Hematopoietic multipotent progenitor cell treated with erythropoietin and hydrocortisone succinate and interleukin-3 and kit ligand, for 15 days (in vitro differentiated cells): ENCODE results near the gene RNU6-9.
"Not testable (repeated sequence)": the region's sequence is repeated elsewhere in the genome, so short reads cannot be mapped to it uniquely, and the experiment has no call there.

Source experiments
- DNase-seq: peaks from one replicate; pipeline ENCODE4 v3.0.0-alpha.2; 2015; ENCODE audit warnings: low spot score

Gene RNU6-9

DNA sequence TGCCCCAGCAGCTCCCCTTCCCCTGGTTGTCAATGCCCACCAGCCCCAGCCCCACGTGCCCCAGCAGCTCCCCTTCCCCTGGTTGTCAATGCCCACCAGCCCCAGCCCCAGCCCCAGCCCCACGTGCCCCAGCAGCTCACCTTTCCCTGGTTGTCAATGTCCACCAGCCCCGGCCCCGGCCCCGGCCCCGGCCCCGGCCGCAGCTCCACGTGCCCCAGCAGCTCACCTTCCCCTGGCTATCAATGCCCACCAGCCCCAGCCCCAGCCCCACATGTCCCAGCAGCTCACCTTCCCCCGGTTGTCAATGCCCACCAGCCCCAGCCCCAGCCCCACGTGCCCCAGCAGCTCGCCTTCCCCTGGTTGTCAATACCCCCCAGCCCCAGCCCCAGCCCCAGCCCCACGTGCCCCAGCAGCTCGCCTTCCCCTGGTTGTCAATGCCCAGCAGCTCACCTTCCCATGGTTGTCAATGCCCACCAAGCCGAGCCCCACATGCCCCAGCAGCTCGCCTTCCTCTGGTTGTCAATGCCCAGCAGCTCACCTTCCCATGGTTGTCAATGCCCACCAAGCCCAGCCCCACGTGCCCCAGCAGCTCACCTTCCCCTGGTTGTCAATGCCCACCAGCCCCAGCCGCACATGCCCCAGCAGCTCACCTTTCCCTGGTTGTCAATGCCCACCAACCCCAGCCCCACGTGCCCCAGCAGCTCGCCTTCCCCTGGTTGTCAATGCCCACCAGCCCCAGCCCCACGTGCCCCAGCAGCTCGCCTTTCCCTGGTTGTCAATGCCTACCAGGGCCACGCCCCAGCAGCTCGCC, 14.3 kb upstream of the RNU6-9 start:
- not testable (repeated sequence) for DNase-seq

DNA sequence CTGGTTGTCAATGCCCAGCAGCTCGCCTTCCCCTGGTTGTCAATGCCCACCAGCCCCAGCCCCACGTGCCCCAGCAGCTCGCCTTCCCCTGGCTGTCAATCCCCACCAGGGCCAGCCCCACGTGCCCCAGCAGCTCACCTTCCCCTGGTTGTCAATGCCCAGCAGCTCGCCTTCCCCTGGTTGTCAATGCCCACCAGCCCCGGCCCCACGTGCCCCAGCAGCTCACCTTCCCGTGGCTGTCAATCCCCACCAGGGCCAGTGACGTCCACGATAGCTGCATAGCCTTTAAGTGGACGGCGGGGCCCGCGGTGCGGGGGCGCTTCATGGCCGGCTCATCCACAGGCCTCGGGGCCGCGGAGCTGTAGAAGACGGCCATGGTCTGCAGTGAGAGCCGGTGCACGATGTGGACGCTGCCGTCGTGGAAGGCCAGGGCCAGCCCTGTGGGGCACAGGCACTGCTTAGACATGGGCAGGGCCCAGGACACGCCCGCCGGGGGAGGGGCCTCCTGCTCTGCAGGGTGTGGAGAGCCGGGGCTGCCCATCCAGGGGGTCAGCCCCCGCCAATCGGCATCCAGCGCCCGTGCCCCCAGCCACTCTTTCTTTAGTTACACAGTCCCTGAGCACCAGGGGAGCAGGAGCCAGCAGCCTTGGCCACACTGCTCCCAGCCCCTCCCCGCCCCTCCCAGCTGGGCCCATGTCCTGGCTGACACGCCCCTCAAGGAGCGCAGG, 13.4 kb upstream of the RNU6-9 start:
- no peak for DNase-seq

DNA sequence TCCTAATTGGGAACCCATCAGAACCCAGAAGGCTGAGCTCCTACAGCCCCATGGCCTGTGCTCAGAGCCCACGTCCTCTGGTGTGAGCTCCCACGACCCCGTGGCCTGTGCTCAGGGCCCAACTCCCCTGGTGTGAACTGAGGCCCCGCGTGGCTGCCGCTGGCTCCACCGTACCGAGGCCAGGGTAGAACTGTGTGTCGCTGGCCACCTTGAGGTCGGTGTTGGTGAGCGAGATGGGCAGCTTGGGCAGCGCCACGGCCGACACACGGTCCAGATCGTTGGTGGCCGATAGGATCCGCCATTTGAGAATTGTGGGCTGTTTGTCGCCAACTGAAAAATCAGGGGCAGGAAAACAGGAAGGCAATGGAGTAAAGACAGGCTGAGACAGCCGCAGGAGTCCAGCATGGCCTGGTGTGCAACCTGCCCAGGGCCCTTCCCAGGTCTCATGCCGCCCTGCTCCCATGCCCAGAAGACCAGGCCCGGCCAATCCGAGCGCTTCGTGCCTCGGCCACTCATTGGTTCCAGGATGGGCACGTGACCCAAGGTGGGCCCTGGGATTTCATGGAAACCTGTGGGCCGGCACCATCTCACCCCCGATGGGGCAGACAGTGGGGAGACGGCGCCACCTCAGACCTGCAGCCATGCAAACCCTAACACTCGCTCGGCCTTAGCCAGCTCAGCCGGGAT, 11.8 kb upstream of the RNU6-9 start:
- DNase-seq = no peak

DNA sequence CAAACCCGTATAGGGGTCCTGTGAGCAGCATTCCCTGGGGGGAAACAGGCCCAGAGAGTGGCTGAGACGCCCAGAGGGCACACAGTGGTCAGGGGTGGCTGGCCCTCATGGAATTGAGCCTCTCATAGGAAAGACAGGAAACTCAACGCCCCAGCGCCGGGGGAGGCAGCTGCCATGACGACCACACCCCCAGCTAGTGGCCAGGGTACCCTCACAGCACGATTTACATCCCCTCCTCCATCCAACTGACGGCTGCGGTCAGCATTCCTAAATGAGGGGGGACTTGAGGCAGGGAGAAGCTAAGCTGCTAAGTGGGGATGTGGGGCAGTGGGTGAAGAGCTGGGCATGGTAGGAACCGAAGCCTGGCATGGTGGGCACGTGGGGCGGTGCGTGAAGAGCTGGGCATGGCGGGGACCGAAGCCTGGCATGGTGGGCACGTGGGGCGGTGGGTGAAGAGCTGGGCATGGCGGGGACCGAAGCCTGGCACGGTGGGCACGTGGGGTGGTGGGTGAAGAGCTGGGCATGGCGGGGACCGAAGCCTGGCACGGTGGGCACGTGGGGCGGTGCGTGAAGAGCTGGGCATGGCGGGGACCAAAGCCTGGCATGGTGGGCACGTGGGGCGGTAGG, 10.3 kb upstream of the RNU6-9 start:
- DNase-seq = no peak

DNA sequence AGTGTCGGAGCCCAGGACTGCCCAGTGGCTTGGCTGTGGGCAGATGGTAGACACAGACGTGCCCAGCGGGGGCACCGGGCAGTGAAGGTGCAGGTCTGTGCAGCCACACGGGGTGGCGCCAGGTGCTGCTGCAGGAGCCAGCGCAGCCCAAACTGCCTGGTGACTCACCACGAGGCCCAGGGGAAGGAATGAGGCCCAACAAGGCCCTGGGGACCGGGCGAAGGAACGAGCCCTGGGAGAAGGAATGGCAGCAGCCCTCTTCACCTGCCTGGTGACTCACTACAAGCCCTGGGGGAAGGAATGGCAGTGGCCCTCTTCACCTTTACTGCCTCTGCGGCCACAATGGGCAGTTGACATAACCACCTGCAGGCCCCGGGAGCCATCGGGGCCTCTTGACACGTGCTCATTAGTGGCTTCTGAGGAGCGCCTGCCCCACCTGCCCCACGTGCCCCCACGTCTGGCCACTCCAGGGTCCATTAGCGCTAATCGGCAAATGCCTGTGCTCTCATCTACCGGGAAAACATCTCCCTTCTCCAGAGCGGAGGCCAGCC, 9.5 kb upstream of the RNU6-9 start:
- no peak for DNase-seq

DNA sequence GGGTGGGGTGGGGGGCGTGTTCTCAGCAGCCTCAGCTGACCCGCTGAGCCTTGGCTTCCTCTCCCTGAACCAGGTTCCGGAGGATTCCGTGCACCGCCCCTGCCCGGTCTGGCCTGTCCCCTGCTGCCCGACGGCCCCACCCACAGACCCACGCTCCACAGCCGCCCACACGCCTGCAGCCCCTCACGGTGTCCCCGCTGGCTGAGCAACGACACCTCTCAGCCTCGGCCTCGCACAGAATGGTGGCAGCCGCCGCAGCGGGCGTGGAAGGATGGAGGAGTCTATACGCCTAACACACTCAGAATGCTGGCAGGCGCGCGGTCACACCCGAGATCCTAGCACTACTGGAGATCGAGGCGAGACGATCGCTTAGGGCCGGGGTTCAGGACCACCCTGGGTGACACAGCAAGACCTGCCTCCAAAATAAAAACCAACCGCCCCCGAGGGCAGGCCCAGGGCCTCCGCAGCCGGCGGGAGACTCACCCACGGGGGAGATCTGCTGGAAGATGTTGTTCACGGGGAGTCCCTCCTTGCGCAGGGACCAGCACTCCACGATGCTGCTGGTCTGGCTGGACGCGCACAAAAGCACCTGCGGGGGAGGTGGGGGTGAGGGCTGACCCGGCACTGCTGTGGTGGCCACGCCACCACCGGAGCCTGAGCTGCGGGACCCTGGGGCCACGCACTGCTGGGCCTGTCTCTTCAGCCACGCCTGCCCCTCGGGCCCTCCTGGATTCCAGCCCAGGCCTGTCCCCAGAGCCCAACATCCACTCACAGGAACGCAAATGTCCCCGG, 8.7 kb upstream of the RNU6-9 start:
- DNase-seq = no peak

DNA sequence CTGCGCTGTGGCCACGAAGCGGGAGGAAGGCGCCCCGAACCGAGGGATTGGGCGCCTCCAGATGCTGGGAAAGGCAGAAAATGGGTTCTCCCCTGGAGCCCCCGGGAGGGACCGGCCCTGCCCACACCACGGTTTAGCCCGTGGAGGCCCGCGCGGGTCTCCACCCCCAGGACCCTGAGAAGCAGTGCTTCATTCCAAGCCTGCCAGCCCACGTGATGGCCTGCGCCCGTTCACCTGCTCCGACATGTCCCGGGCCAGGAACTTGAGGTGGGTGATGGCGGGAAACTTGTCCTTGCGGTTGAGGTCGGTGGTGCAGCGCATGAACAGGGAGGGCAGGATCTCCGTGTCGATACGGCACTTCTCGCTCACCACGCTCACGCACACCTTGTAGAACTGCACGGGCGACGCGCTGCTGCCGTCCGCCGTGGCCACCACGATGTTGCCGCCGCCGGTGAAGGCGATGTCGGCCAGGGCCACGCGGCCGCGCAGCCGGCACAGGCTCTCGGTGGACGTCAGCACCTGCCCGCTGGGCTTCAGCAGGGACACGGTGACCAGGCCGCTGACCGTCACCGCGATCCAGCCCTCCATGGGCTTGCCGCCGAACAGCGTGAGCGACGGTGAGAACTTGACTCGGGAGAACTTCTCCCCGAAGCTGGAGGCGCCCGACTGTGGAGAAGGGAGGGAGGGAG, 7.6 kb upstream of the RNU6-9 start:
- DNase-seq = no peak

DNA sequence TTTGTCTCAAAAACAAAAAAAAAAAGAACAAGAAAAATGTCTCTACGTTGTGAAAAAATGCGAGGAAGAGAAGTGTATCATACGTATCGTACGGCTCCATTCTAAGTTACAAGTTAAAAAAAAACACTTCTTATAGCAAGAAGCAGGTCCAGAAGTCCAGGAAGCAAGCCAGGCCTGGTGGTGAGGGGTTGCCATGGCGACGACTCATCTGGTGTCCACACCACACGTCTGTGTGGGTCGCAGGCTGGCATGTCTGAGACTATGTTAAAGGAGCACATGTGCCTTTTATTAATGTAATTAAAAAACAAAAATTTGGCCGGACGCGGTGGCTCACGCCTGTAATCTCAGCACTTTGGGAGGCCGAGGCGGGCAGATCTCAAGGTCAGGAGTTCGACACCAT, 6.2 kb upstream of the RNU6-9 start:
- DNase-seq = no peak

DNA sequence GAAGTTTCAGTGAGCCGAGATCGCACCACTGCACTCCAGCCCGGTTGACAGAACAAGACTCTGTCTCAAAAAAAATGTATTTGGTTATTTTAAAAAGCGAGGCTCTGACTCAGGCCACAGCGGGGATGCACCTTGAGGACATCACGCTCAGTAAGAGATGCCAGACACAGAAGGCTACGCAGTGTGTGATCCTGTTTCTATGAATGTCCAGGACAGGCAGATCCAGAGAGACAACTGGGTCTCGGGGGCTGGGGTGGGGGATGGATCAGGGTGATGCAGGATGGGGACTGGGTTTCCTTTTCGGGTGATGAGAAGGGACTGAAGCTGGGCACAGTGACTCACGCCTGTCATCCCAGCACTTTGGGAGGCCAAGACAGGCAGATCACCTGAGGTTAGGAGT, 5.7 kb upstream of the RNU6-9 start:
- DNase-seq = no peak

DNA sequence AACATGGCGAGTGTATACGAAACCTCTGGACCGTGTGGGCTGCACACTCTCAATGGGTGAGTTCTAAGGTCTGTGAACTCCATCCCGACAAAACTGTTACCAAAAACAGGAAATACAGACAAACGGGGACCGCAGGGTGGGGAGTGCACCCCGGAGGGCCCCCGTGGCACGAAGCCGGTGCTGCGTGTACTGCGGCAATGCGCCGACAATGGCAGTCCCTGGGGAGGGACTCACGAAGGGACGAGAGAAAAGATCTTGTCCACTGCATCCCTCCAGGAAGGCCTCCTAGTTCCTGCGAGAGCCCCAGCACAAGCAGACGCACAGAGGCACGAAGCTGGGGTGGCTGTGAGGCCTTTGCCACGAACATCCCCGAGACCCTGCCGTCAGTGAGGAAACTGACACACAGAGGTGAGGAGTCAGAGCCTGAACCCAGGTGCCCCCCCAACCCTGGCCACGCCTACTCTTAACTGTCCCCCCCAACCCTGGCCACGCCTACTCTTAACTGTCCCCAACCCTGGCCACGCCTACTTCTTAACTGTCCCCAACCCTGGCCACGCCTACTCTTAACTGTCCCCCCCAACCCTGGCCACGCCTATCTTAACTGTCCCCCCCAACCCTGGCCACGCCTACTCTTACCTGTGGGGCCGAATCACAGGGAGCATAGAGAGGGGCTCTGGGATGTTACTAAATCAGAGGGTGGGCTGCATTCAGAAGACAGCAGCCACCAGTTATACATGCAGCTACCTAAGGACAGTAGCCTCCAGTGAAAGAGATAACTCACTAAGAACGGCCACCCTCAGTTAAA, 4.5 kb upstream of the RNU6-9 start:
- peak; percentile 49 for DNase-seq

DNA sequence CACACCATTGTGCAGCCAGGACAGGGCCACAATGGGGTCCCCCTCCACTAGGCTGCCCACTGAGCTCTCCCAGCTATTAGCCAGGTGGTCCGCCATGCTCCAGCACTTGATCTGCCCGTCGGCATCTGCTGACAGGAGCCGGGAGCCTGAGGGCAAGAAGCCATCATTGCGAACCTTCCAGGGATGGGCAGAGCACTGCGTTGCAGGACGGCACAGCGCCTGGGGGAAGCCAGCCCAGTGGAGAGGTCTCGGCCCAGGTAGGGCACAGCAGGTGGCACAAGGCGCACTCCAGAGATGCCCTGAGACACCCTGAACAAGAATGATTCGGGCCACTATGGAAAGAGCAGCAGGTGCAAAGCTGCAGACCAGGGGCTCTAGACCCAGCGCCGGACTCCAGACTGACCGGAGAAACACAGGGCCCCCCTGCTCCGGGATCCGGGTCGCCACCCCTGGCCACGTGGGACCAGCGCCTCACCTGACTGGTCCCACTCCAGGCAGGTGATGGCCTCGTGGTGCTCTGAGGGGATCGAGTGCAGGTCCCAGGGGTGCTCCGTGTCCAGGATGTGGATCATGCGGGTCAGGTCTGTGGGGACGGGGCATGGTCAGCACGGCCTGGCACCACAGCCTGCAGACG, 3.5 kb upstream of the RNU6-9 start:
- DNase-seq = no peak

DNA sequence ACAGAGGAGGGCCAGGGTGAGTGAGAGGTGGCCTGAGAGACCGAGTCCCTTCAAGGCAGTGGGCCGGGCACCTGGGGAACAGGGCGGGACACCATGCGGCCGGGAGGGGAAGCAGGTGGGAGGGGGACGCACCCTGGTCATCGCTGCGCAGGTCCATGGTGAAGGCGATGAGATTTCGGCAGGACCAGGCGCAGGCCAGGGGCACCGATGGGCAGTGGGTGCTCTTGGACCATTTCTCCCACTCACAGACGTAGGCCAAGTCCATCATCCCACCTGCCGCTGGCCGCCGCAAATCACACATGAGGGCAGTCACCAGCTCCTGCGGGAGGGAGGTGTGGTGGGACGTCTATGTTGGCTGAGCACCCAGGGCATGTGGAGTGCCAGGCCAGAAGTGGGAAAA, 2.5 kb upstream of the RNU6-9 start:
- DNase-seq = no peak

DNA sequence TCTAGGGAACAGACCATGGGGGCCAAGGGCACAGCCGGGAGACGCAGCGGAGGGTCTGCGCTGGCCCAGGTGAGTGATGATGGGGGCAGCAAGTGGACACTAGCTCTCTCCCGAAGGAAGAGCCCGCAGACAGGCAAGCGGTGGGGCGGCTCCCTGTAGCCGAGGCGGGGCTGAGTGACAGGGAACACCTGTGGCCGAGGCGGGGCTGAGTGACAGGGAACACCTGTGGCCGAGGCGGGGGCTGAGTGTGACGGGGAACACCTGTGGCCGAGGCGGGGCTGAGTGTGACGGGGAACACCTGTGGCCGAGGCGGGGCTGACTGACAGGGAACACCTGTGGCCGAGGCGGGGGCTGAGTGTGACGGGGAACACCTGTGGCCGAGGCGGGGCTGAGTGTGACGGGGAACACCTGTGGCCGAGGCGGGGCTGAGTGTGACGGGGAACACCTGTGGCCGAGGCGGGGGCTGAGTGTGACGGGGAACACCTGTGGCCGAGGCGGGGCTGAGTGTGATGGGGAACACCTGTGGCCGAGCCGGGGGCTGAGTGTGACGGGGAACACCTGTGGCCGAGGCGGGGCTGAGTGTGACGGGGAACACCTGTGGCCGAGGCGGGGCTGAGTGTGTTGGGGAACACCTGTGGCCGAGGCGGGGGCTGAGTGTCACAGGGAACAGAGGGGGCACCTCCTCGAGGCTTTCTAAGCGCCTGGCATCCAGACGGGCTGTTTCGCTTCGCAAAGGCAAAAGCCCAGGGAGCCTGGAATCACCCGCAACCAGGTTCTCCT, 1.7 kb upstream of the RNU6-9 start:
- DNase-seq = not testable (repeated sequence)

DNA sequence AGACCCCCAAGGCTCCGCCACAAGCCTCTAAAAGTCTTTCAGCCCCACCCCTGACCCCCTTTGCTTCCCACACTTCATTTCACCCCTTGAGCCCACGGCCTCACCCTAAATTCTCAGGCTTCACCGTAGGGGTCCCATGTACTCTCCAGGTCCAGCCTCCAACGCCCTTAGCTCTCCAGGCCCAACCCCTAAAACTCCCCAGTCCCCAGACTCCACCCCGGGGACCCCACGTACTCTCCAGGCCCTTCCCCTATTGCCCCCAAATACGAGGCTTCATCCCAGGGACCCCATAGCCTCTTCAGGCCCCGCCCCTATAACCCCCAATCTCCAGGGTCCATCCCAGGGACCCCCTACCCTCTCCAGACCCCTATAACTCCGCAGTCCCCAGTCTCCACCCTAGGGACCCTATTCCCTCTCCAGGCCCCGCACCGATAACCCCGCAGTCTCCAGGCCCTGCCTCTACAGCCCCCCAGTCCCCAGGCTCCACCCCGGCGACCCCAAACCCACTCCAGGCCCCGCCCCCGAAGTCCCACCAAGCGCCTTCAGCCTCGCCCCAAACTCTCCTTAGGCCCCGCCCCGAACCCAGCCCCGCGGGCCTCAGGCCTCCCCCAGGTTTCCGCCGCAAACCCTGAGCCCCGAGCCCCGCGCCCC, 916 bp upstream of the RNU6-9 start:
- no peak for DNase-seq

DNA sequence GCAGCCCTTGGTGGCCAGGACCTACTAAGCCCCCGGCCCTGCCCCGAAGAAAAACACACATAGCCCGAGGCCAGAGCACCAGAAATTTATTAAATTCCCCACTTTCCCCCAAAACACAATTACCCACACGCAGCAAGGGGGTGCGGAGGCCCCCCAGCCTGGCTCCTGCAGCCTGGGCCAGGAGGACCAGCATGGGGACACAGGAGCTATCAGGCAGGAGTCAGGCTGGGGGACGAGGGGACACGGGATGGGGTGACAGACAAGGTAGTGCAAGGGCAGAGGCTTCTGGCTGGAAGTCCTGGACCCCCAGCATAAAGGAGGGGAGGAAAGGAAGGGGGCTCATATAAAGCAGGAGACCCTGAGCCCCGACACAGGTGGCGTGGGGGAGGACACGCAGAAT, 3.1 kb downstream of the RNU6-9 start:
- DNase-seq = no peak

DNA sequence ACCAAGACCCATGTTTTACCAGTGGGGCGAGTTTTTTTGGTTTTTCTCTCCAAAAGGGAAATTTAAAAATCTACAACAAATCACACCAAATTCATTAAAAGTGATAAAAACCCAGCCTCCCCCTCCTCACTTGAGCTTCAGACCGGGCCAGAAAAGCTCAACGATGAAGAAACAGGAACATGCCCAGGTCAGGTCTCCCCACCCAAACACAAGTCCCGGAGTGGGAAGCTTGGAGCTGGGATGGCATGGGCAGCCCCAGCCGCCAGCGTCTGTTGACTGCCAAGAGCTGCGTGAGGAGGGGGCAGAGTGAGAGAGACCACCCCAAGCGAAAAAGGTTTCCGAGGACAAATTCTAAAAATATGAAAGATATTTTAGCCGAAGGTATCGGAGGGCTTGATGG, 3.7 kb downstream of the RNU6-9 start:
- no peak for DNase-seq

DNA sequence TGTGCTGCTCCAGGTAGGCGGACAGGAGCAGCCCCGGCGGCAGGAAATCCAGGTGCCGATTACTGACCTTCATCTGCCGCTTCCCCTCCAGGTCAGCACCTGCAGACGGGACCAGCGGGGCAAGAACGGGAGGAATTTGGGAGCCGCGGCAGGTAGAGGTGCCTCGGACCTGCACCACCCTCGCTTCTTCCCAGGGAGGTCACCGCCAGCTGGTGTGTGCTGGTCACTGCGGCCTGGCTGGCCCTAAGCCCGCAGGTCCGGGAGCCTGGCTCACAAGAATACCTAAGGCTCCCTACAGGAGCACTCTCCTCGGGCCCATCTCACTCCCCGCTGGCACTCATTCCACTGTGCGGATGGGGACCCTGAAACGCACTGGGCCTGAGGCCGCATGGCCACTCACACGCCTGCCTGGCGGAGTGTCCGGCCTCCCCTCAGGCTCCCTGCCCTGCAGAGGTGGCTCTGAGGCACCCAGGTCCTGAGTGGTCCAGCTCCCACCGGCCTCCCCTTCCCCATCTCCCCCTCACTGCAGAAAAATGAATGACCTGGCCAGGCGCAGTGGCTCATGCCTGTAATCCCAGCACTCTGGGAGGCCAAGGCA, 4.3 kb downstream of the RNU6-9 start:
- no peak for DNase-seq

DNA sequence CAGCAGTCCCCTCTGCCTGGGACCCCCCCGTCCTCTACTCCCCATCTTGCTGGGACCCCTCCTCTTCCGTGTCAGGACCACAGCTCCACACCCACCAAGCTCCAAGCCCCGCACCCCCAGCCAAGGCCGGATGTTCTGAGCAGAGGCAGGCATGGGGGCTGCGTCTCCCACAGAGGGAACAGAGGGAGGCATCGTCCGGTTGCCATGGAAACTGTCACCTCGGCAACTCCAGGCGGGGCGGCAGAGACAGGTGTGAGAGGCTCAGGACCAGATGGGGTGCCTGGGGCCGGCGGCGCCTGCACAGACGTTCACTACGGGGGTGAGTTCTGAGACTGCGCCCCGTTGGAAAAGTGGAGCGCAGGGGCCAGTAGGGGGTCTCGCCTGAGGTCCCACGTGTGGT, 5.4 kb downstream of the RNU6-9 start:
- DNase-seq = no peak
